ENCODE measurements around the gene SESN3.

DNA sequence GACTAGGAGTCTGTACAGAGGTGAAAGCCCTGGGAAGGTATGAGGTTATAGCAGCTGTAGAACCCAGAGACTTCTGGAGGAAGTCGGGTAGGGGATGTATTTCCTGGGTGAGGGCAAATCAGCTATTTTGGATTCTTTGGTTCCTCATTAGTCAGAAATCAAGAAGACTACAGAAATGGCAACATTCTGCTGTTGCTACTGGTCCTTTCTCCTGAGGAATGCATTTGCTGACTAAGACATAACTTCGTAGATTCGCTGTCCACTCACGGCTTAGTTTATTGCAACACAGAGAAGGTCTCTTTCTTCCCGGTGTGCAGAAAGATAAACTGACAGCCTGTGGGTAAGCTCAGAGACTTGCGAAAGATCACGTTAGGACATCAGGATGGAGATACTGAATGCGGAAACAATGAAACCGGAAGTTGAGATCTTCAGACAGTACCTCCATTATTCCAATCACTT lies 25.3 kb upstream of the SESN3 start:
- no peak for TF ChIP-seq CTCF (IDR thresholded peaks at IDR 0.05)
- no peak for TF ChIP-seq POLR2A (IDR thresholded peaks at IDR 0.05)

All from right lobe of liver (tissue), 4 donors.